HEK293T (cell line): ENCODE data around the gene ARHGAP10.
"Not testable (repeated sequence)": the region's sequence is repeated elsewhere in the genome, so short reads cannot be mapped to it uniquely, and the experiment has no call there.

ENCODE experiments used
- CTCF ChIA-PET: fragments of 350-600 bp; formaldehyde crosslinking; extraction: SDS; loops from one replicate; lab custom pipeline; 2021; ENCODE audit warnings: antibody characterized with exemption, inconsistent platforms; lab: Yijun Ruan, JAX
- POLR2A ChIA-PET: fragments of 350-600 bp; formaldehyde crosslinking; extraction: SDS; loops from one replicate; lab custom pipeline; 2020; ENCODE audit warnings: antibody characterized with exemption, inconsistent platforms; lab: Yijun Ruan, JAX
- DNase-seq: peaks from one replicate; pipeline ENCODE4 v3.0.0; 2012; ENCODE audit warnings: mixed read lengths; ENCODE audit errors: extremely low spot score
- ARNT ChIP-seq: fragments of 450-650 bp; IDR thresholded peaks from 2 replicates; pipeline ENCODE4 v1.6.1; 2017; ENCODE audit warnings: mild to moderate bottlenecking
- BHLHE40 ChIP-seq: fragments of 450-650 bp; IDR thresholded peaks from 2 replicates; pipeline ENCODE4 v1.6.1; 2016; ENCODE audit warnings: mild to moderate bottlenecking, moderate library complexity, borderline replicate concordance
- CTBP1 ChIP-seq: fragments of 450-650 bp; IDR thresholded peaks from 2 replicates; pipeline ENCODE4 v1.6.1; 2016; ENCODE audit warnings: borderline replicate concordance
- ELF4 ChIP-seq: fragments of 450-650 bp; IDR thresholded peaks from 2 replicates; pipeline ENCODE4 v1.6.1; 2017; ENCODE audit warnings: antibody characterized with exemption
- FOXA1 ChIP-seq: fragments of 450-650 bp; IDR thresholded peaks from 2 replicates; pipeline ENCODE4 v1.6.1; 2016; ENCODE audit warnings: mild to moderate bottlenecking
- FOXK2 ChIP-seq: fragments of 450-650 bp; IDR thresholded peaks from 2 replicates; pipeline ENCODE4 v1.6.1; 2016; ENCODE audit warnings: mild to moderate bottlenecking
- FOXM1 ChIP-seq: fragments of 450-650 bp; IDR thresholded peaks from 2 replicates; pipeline ENCODE4 v1.6.1; 2017; ENCODE audit warnings: mild to moderate bottlenecking, borderline replicate concordance
- HDGF ChIP-seq: fragments of 450-650 bp; IDR thresholded peaks from 2 replicates; pipeline ENCODE4 v1.6.1; 2017; ENCODE audit warnings: antibody characterized with exemption, borderline replicate concordance
- L3MBTL2 ChIP-seq: fragments of 450-650 bp; conservative IDR thresholded peaks from 2 replicates; pipeline ENCODE4 v1.6.1; 2016; ENCODE audit warnings: mild to moderate bottlenecking
- LEF1 ChIP-seq: fragments of 450-650 bp; IDR thresholded peaks from 2 replicates; pipeline ENCODE4 v1.6.1; 2017; ENCODE audit warnings: mild to moderate bottlenecking, borderline replicate concordance
- NFRKB ChIP-seq: fragments of 450-650 bp; IDR thresholded peaks from 2 replicates; pipeline ENCODE4 v1.6.1; 2016; ENCODE audit warnings: mild to moderate bottlenecking, moderate library complexity
- SP1 ChIP-seq: fragments of 450-650 bp; IDR thresholded peaks from 2 replicates; pipeline ENCODE4 v1.6.1; 2017
- SUZ12 ChIP-seq: fragments of 450-650 bp; IDR thresholded peaks from 2 replicates; pipeline ENCODE4 v1.6.1; 2016; ENCODE audit warnings: mild to moderate bottlenecking
- TARDBP ChIP-seq: fragments of 450-650 bp; IDR thresholded peaks from 2 replicates; pipeline ENCODE4 v1.6.1; 2016
- ZNF384 ChIP-seq: fragments of 450-650 bp; IDR thresholded peaks from 2 replicates; pipeline ENCODE4 v1.6.1; 2016
- TF ChIP-seq, protein P1 (sequence below): fragments of 450-650 bp; IDR thresholded peaks from 2 replicates; pipeline ENCODE4 v1.6.1; 2016

ARHGAP10 gene

DNA sequence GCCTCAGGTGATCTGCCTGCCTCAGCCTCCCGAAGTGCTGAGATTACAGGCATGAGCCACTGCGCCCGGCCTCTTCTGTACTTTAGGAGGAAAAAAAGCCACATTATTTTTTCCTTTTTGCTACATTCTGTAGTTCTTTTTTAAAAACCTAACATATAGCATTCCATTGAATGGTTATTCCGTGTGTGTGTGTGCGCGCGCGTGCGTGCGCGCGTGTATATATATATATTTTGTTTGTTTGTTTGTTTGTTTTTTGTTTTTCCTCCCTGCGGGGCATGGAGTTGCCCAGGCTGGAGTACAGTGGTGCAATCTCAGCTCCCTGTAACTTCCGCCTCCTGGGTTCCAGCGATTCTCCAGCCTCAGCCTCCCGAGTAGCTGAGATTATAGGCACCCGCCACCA lies 59.5 kb downstream of the ARHGAP10 start:
- no peak for DNase-seq
- no peak for TF ChIP-seq SP1
- TF ChIP-seq ZNF384, result no peak
- no peak for TF ChIP-seq FOXA1
- TF ChIP-seq ARNT, result no peak
- no peak for TF ChIP-seq LEF1
- no peak for TF ChIP-seq SUZ12
- TF ChIP-seq, protein P1, sequence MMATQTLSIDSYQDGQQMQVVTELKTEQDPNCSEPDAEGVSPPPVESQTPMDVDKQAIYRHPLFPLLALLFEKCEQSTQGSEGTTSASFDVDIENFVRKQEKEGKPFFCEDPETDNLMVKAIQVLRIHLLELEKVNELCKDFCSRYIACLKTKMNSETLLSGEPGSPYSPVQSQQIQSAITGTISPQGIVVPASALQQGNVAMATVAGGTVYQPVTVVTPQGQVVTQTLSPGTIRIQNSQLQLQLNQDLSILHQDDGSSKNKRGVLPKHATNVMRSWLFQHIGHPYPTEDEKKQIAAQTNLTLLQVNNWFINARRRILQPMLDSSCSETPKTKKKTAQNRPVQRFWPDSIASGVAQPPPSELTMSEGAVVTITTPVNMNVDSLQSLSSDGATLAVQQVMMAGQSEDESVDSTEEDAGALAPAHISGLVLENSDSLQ, result no peak
- TF ChIP-seq TARDBP, result no peak
- no peak for TF ChIP-seq ELF4
- TF ChIP-seq FOXK2, result no peak
- no peak for TF ChIP-seq L3MBTL2
- no peak for TF ChIP-seq CTBP1
- no peak for TF ChIP-seq FOXM1
- TF ChIP-seq NFRKB, result no peak
- TF ChIP-seq BHLHE40, result no peak
- no peak for TF ChIP-seq HDGF
- ChIA-PET POLR2A (no interaction called here), CTCF (no interaction called here)

DNA sequence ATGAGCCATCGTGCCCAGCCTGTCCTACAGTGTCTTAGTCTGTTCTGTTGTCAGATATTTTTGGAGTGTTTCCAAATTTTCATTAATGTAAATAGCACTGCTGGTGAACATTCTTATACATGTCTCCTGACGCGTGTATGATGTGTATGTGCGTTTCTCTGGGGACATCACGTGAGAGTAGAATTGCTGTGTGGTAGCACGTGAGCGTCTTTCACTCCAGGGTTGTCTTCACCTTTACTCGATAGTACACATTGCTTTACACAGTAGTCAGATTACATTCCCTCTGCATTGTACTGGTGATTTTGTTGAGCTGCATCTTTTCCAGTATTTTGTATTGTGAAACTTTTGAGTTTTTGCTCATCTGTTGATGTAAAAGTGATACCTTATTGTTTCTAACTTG lies 60.0 kb downstream of the ARHGAP10 start:
- DNase-seq, result no peak
- ChIA-PET POLR2A (no interaction called here), CTCF (interaction anchor here (2.5 kb wide), 1 partner anchor 75 kb away, joined by 10 read pairs; no protein-coding TSS in a partner anchor)
- TF ChIP-seq LEF1, result no peak
- no peak for TF ChIP-seq SUZ12
- no peak for TF ChIP-seq HDGF

DNA sequence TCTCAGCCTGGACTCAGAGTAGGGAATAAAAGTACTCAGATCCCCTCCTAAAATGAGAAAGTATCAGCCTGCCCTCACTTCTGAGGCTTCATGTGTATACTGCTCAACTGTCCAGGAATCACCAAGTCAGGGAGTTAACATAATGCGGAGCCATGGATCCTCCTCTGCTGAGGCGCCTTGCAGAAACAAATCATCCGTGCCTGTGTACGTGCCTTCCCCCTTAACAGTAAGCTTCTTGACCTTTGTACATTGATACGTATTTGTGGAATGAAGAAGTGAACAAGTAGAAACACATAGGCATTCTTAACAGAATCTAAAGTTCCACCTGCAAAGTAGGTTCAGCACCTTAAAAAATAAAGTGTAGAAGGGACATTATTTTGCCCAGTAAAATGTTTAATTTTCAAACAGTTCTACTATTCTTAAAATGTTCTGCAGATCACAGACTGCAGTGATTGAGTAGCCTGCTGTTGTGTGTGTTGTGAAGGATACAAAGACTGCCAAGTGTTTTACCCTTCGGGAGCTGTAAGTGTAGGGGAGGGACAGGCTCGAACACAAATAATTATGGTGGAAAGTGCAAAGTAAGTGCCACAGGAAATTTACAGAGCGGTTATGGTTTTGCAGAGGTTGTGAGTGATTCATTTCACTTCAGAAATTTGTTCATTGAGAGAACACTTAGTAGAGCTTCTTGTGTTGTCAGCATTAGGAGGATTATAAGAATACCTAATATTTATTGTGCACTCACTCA lies 61.9 kb downstream of the ARHGAP10 start:
- no peak for DNase-seq
- no peak for TF ChIP-seq LEF1
- TF ChIP-seq FOXM1, result no peak
- no peak for TF ChIP-seq NFRKB
- TF ChIP-seq, protein P1, result no peak
- TF ChIP-seq HDGF, result no peak
- no peak for TF ChIP-seq ARNT
- POLR2A ChIA-PET, result no interaction called here
- CTCF ChIA-PET, result interaction anchor here (2.5 kb wide), 1 partner anchor 73 kb away, joined by 10 read pairs; no protein-coding TSS in a partner anchor

DNA sequence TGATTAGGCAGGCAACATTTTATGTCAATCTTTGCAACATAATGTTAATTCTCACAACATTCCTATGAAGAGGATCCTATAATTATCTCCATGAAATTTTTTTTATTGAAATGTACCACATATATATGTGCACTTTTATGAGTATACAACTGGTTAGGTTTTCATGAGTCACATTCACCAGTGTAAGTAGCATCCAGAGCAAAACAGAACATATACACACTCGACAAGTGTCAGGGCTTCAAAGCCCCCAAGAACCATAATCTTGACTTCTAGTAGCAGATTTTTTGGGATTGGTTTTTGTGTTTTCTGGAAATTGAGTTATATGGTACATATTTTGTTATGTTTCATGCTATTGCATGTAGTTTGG lies 62.4 kb downstream of the ARHGAP10 start:
- CTCF ChIA-PET, result no interaction called here
- POLR2A ChIA-PET, result no interaction called here
- TF ChIP-seq ZNF384, result no peak
- no peak for TF ChIP-seq ARNT
- no peak for TF ChIP-seq HDGF
- no peak for DNase-seq

DNA sequence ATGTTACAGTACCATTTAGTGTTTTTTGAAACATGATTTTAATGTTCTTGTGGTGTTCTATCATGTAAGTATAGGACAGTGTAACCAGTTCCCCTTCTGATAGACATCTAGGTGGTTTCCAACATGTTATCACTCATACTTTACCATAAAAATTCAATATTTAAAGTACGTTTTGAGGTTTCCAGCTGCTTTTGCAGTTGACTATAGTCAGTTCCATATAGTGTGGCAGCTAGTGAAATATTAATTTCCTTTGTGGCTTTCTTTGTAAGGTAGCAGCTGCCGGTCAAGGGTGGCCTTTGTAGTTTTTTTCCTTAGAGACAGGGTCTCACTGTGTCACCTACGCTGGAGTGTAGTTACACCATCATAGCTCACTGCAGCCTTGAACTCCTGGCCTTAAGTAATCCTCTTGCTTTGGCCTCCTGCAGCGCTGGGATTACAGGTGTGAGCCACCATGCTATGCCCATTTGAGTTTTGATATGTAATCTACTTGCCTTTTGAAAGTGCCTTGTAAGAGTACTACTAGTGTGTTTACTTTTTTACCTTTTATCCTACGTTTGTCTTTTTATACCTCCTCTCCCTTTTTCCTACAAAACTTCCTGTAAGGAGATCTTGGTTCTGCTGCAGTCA lies 63.0 kb downstream of the ARHGAP10 start:
- no peak for DNase-seq

DNA sequence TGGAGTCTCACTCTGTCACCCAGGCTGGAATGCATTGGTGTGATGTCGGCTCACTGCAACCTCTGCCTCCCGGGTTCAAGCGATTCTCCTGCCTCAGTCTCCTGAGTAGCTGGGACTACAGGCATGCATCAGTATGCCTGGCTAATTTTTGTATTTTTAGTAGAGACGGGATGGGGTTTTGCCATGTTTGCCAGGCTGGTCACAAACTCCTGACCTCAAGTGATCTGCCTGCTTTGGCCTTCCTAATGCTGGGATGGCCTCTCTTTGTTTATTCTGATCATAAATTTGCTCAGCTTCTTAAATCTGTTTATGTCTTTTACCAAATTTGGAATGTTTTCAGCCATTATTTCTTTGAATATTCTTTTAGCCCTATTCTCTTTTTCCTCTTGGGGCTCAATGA lies 67.2 kb downstream of the ARHGAP10 start:
- POLR2A ChIA-PET, CTCF ChIA-PET, DNase-seq: not testable (repeated sequence)

More for the DNA sequence above, 63.0 kb downstream of the ARHGAP10 start:
- ChIA-PET CTCF (no interaction called here), POLR2A (interaction anchor here (1.4 kb wide), 1 partner anchor 111 kb away, joined by 6 read pairs; the partner anchor contains the start of gene PRMT9)
- TF ChIP-seq, protein P1, result no peak
- TF ChIP-seq ARNT (no peak), L3MBTL2 (no peak), LEF1 (no peak), SP1 (no peak), ELF4 (no peak), BHLHE40 (no peak), SUZ12 (no peak), CTBP1 (no peak)
